GM10847 (cell line): ENCODE data around the gene RERE.

ENCODE experiments used
- POLR2A ChIP-seq: IDR thresholded peaks from 2 replicates; pipeline ENCODE4 v1.6.1; 2011; ENCODE audit not compliant: insufficient read length; ENCODE audit errors: extremely low read depth

RERE gene

DNA sequence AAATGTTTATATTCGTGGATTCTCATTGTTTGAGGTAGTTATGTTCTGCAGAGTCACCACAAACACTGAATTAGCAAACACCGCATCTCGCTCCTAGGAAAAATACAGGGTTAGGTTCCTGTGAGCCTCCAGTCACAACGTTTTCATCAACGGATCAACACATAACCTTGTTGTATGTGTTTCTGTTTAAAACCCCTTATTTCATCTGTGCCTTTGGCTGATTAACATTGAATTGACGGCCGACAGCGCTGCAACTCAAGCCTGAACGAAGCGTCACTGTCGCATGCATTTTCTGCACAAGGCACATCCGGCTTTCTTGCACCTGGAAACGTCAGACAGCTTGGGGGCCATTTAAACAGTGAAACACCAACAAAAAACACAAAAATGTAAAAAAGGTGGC lies 491.2 kb downstream of the RERE start:
- no peak for TF ChIP-seq POLR2A

DNA sequence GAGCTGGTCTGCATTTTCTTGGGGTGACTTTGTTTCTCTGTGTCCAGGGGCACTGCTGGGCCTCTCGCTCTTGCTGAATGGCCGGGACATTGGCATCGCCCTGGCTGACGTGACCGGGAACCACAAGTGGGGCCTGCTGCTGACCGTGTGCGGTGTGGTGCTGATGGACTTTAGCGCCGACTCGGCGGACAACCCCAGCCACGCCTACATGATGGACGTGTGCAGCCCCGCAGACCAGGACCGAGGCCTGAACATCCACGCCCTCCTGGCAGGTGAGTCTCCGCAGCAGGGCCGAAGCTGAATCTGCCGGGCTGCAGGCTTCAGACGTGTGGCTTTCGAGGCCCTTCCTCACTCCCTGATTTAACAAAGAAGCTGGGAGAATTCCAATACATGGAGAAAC lies 491.7 kb downstream of the RERE start:
- TF ChIP-seq POLR2A, result no peak

GRCh38 chr1:8324176-8324810 lies 493.1 kb downstream of the RERE start:
- TF ChIP-seq POLR2A, result no peak

DNA sequence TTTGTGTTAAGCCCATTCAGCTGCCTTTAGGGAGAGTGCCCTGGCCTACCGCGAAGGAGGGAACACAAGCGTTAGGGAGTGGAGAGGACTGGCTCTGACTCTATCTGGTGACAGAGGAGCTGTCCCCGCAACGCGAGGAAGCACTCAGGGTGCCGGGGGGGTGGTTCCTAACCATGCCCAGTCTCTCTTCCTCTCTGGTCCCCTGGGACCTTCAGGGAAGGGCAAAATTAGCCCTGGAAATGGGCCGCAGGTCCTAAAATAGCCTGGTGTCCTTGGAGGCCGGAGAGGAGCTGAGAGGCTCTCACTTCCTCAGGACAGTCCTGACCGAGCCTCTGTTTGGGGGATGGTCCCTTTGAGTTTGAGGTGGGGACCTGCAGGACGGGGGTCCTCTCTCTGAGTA lies 493.7 kb downstream of the RERE start:
- no peak for TF ChIP-seq POLR2A

- no peak for TF ChIP-seq POLR2A
These were observed 495.8 kb downstream of the RERE start for GRCh38 chr1:8321612-8322011.

GRCh38 chr1:8318436-8318835 lies 499.0 kb downstream of the RERE start:
- no peak for TF ChIP-seq POLR2A

DNA sequence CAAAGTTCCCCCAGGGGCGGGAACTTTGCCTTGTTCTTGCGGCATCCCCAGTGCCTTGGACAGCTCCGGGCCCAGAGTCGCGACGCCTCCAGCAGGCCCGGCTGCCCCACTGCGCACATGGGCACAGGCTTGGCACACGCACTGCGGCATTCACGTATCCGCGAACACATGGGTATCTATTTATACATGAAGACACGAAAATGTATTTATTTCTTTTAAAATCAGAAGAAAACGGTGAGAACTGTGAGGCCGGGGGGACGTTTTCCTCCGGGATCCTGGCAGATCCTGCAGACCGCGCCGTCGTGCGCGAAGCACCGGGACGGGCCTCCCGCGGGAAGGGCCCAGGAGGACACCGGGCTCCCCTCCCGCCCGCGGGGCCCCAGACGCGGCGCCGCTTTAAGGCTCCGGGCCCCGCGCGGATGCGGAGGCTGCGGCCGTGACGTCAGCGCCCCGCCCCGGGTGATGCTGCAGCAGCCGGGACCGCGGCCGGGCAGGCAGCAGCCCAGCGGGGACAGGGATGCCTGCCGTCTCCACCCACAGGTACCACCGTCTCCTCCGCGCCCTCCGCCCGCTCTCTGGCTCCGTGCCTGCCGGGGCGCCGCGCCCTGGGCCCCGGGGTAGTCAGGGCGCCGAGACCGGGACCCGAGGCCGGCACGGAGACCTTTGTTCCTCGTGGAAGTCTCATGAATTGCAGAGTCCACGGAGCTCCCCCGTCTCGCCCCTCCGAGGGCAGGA lies 499.6 kb downstream of the RERE start, which contains the start of gene SLC45A1:
TSS of gene SLC45A1 (plus strand) at position 468 of the 735 bp plus-strand sequence. CDS start 6,216 bp downstream, outside the sequence.
- no peak for TF ChIP-seq POLR2A

GRCh38 chr1:8315573-8316475 lies 501.6 kb downstream of the RERE start:
- TF ChIP-seq POLR2A, result no peak

GRCh38 chr1:8314346-8315280 lies 502.8 kb downstream of the RERE start:
- TF ChIP-seq POLR2A, result no peak

GRCh38 chr1:8313231-8313630 lies 504.2 kb downstream of the RERE start:
- no peak for TF ChIP-seq POLR2A

GRCh38 chr1:8312235-8313218 lies 504.9 kb downstream of the RERE start:
- no peak for TF ChIP-seq POLR2A

DNA sequence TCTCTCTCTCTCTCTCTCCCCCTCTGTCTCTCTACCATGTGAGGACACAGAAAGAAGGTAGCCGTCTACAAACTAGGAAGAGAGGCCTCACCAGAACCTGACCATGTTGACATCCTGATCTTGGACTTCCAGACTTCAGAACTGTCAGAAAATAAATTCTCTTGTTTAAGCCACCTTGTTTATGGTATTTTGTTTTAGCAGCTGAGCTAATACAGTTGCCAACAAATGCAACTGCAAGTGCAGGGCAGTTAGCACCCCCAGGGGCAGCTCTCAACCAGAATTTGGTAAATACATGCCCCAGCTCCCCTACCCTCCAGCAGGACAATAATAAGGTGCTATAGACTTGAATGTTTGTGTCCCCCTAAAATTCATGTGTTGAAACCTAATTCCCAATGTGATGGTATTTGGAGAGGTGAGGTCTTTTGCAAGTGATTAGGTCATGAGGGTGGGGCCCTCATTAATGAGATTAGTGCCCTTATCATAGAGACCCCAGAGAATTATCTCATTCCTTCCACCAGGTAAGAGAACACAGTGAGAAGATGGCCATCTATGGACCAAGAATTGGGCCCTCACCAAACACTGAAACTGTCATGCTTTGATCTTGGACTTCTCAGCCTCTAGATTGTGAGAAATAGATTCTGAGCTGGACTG lies 506.2 kb downstream of the RERE start:
- TF ChIP-seq POLR2A, result no peak

- TF ChIP-seq POLR2A, result no peak
These were observed 509.8 kb downstream of the RERE start for GRCh38 chr1:8307628-8308027.

DNA sequence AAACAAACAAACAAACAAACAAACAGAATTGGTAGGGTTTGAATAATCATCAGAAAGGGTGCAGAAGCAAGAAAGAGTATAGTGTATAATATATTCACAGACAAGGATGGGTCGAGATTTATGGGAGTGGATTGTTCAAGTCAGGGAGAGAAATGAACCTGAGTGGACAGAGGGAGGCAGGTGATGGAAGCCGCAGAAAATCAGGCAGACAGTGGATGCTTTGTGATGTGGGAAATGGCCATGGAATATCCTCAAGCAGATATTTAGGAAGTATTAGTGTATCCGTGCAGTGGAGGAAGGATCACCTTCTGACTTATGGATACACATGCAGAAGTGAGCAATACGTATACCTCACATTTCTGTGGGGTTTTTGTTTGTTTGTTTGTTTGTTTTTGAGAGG lies 513.6 kb downstream of the RERE start:
- no peak for TF ChIP-seq POLR2A
